ENCODE data around the gene NPNT. TPM values are rescaled to one million over a fixed set of nuclear protein-coding genes. Genes with fewer than 3 reads are reported as not detected.

NPNT gene
- total and polyA plus RNA-seq, 7 experiments from 2014 or later = not detected

DNA sequence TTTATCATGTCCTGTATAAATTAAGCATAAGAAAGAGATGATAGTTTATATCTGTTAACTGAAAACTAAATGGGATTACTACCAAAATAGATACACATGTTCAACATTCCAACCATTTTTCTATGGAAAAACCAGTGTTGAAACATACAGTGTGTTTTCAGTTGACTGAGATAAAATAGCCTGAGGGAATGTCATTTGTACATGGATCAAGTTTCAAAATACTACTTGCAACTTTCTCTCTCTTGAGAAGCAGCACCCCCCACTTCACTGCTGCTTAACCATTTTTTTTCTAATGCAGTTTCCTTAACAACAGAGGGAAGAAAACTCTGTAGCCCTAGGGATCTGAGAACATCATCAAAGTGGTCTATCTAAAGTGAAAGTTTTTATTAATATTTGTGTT is 70.8 kb downstream of the NPNT start:
- no peak for ATAC-seq
- intact Hi-C loops (cut with micrococcal nuclease) = no loop called here

DNA sequence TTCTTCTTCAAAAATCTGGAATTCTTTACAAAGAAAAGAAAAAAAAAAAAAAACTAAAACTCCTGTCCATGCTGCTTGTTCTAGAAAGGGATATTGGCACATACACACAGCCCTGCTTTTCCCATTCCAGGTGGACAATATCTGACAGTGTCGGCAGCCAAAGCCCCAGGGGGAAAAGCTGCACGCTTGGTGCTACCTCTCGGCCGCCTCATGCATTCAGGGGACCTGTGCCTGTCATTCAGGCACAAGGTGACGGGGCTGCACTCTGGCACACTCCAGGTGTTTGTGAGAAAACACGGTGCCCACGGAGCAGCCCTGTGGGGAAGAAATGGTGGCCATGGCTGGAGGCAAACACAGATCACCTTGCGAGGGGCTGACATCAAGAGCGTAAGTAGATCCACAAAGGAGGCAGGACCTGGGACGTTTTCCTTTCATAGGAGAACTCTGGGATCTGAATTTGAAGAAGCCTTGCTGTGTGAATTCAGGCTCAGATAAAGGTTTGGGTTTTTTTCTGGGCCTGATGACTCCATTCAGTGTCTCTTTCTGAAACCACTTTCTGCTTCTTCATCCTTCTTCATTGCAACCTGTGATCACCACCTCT is 71.9 kb downstream of the NPNT start:
- no peak for DNase-seq
- Histone ChIP-seq H3K4me1 (ENCODE audit: control insufficient read depth in 2 of 2, insufficient read depth in 2 of 2, low read length in 2 of 2) (no peaks in the 10 kb centered on the region), H3K9me3 (ENCODE audit: control insufficient read depth in 2 of 3, low read length in 3 of 3) (no peaks in the 10 kb centered on the region), H3K27me3 (ENCODE audit: control insufficient read depth in 2 of 2, insufficient read depth in 2 of 2, low read length in 2 of 2) (no peaks in the 10 kb centered on the region), H3K36me3 (ENCODE audit: control insufficient read depth in 2 of 3, insufficient read depth in 3 of 3, low read length in 3 of 3) (no peaks in the 10 kb centered on the region), H3K27ac (ENCODE audit: low read depth, low read length) (no peak overlapping the region), H3K4me3 (ENCODE audit: low read length) (no peak overlapping the region)
- no peak overlapping the region for H3K4me3 Mint-ChIP-seq
- no peaks in the 10 kb centered on the region for H3K36me3 Mint-ChIP-seq
- intact Hi-C loops (cut with micrococcal nuclease) = no loop called here
- no peak overlapping the region for H3K27ac Mint-ChIP-seq
- ChIA-PET POLR2A (no interaction called here), CTCF (no interaction called here)
- H3K27me3 Mint-ChIP-seq = peaks cover 0 to 28% (median 5%) of the 10 kb centered on the region in 5 donors
- ATAC-seq = no peak
- H3K4me1 Mint-ChIP-seq = no peaks in the 10 kb centered on the region
- H3K9me3 Mint-ChIP-seq = peaks cover 0 to 5% (median 0%) of the 10 kb centered on the region in 11 donors

More for the DNA sequence above, 70.8 kb downstream of the NPNT start:
- Mint-ChIP-seq H3K4me1 (no peaks in the 10 kb centered on the region), H3K27ac (no peak overlapping the region), H3K27me3 (peaks cover 0 to 34% (median 7%) of the 10 kb centered on the region in 5 donors), H3K36me3 (no peaks in the 10 kb centered on the region), H3K9me3 (peaks cover 0 to 6% (median 0%) of the 10 kb centered on the region in 11 donors), H3K4me3 (no peak overlapping the region)
- no peaks in the 10 kb centered on the region for H3K36me3 ChIP-seq (ENCODE audit: control insufficient read depth in 2 of 3, insufficient read depth in 3 of 3, low read length in 3 of 3)
- DNase-seq = no peak
- ChIA-PET CTCF (no interaction called here), POLR2A (no interaction called here)
- no peaks in the 10 kb centered on the region for H3K9me3 ChIP-seq (ENCODE audit: control insufficient read depth in 2 of 3, low read length in 3 of 3)
- no peaks in the 10 kb centered on the region for H3K4me1 ChIP-seq (ENCODE audit: control insufficient read depth in 2 of 2, insufficient read depth in 2 of 2, low read length in 2 of 2)
- H3K27ac ChIP-seq (ENCODE audit: low read depth, low read length) = no peak overlapping the region
- no peak overlapping the region for H3K4me3 ChIP-seq (ENCODE audit: low read length)
- H3K27me3 ChIP-seq (ENCODE audit: control insufficient read depth in 2 of 2, insufficient read depth in 2 of 2, low read length in 2 of 2) = no peaks in the 10 kb centered on the region

DNA sequence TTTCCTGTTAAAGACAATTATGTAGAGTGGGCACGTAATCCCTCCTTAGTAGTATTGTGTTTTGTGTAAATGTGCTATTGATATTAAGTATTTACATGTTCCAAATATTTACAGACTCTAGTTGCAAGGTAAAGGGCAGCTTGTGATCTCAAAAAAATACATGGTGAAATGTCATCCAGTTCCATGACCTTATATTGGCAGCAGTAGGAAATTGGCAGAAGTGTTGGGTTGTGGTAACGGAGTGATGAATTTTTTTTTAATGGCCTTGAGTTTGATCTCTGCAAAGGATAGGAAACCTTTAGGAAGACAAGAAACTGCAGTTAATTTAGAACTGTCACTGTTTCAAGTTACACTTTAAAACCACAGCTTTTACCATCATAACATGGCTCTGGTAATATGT is 74.3 kb downstream of the NPNT start:
- DNase-seq (no peak), ATAC-seq (no peak)
- H3K4me3 Mint-ChIP-seq = no peak overlapping the region
- Histone ChIP-seq H3K4me3 (ENCODE audit: low read length) (no peak overlapping the region), H3K27ac (ENCODE audit: low read depth, low read length) (no peak overlapping the region), H3K4me1 (ENCODE audit: control insufficient read depth in 2 of 2, insufficient read depth in 2 of 2, low read length in 2 of 2) (no peaks in the 10 kb centered on the region), H3K27me3 (ENCODE audit: control insufficient read depth in 2 of 2, insufficient read depth in 2 of 2, low read length in 2 of 2) (no peaks in the 10 kb centered on the region), H3K36me3 (ENCODE audit: control insufficient read depth in 2 of 3, insufficient read depth in 3 of 3, low read length in 3 of 3) (no peaks in the 10 kb centered on the region), H3K9me3 (ENCODE audit: control insufficient read depth in 2 of 3, low read length in 3 of 3) (no peaks in the 10 kb centered on the region)
- ChIA-PET CTCF (no interaction called here), POLR2A (no interaction called here)
- H3K27me3 Mint-ChIP-seq = peaks cover 0 to 28% (median 4%) of the 10 kb centered on the region in 5 donors
- intact Hi-C loops (cut with micrococcal nuclease) = no loop called here
- no peaks in the 10 kb centered on the region for H3K36me3 Mint-ChIP-seq
- H3K27ac Mint-ChIP-seq = no peak overlapping the region
- no peaks in the 10 kb centered on the region for H3K4me1 Mint-ChIP-seq
- no peaks in the 10 kb centered on the region for H3K9me3 Mint-ChIP-seq

DNA sequence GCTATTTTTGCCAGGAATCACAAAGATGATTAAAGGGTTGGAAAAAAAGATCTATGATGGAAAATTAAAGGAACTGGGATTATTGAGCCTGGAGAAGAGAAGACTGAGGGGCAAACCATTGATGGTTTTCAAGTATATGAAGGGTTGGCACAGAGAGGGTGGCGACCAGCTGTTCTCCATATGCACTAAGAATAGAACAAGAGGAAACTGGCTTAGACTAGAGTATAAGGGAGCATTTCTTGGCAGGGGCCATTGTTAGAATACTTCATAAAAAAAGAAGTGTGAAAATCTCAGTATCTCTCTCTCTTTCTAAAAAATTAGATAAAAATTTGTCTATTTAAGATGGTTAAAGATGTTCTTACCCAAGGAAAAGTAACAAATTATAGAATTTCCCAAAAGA is 75.1 kb downstream of the NPNT start:
- Histone ChIP-seq H3K9me3 (ENCODE audit: control insufficient read depth in 2 of 3, low read length in 3 of 3) (no peaks in the 10 kb centered on the region), H3K27me3 (ENCODE audit: control insufficient read depth in 2 of 2, insufficient read depth in 2 of 2, low read length in 2 of 2) (no peaks in the 10 kb centered on the region), H3K27ac (ENCODE audit: low read depth, low read length) (no peak overlapping the region), H3K4me1 (ENCODE audit: control insufficient read depth in 2 of 2, insufficient read depth in 2 of 2, low read length in 2 of 2) (no peaks in the 10 kb centered on the region), H3K36me3 (ENCODE audit: control insufficient read depth in 2 of 3, insufficient read depth in 3 of 3, low read length in 3 of 3) (no peaks in the 10 kb centered on the region), H3K4me3 (ENCODE audit: low read length) (no peak overlapping the region)
- CTCF ChIA-PET = no interaction called here
- no peak overlapping the region for H3K4me3 Mint-ChIP-seq
- POLR2A ChIA-PET = no interaction called here
- ATAC-seq (no peak), DNase-seq (no peak)
- H3K4me1 Mint-ChIP-seq = no peaks in the 10 kb centered on the region
- H3K36me3 Mint-ChIP-seq = no peaks in the 10 kb centered on the region
- intact Hi-C loops (cut with micrococcal nuclease) = no loop called here
- H3K9me3 Mint-ChIP-seq = peaks cover 0 to 3% (median 0%) of the 10 kb centered on the region in 11 donors
- H3K27ac Mint-ChIP-seq = no peak overlapping the region
- peaks cover 0 to 28% (median 4%) of the 10 kb centered on the region in 5 donors for H3K27me3 Mint-ChIP-seq

DNA sequence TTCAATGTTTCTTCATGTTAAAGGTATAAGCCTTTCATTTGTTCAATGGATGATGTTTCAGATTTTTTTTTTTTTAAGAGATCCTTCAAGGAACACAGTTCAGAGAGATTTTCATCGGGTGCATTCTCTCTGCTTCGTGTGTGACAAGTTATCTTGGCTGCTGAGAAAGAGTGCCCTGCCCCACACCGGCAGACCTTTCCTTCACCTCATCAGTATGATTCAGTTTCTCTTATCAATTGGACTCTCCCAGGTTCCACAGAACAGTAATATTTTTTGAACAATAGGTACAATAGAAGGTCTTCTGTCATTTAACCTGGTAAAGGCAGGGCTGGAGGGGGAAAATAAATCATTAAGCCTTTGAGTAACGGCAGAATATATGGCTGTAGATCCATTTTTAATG is 75.8 kb downstream of the NPNT start:
- H3K9me3 Mint-ChIP-seq = peaks cover 0 to 3% (median 0%) of the 10 kb centered on the region in 11 donors
- no peaks in the 10 kb centered on the region for H3K36me3 Mint-ChIP-seq
- H3K4me1 Mint-ChIP-seq = no peaks in the 10 kb centered on the region
- H3K27me3 ChIP-seq (ENCODE audit: control insufficient read depth in 2 of 2, insufficient read depth in 2 of 2, low read length in 2 of 2) = no peaks in the 10 kb centered on the region
- intact Hi-C loops (cut with micrococcal nuclease) = no loop called here
- no peak overlapping the region for H3K27ac Mint-ChIP-seq
- no peaks in the 10 kb centered on the region for H3K4me1 ChIP-seq (ENCODE audit: control insufficient read depth in 2 of 2, insufficient read depth in 2 of 2, low read length in 2 of 2)
- H3K9me3 ChIP-seq (ENCODE audit: control insufficient read depth in 2 of 3, low read length in 3 of 3) = no peaks in the 10 kb centered on the region
- DNase-seq = no peak
- no peak overlapping the region for H3K4me3 Mint-ChIP-seq
- no peak for ATAC-seq
- ChIA-PET CTCF (no interaction called here), POLR2A (no interaction called here)
- peaks cover 0 to 28% (median 4%) of the 10 kb centered on the region in 5 donors for H3K27me3 Mint-ChIP-seq
- no peak overlapping the region for H3K27ac ChIP-seq (ENCODE audit: low read depth, low read length)
- H3K4me3 ChIP-seq (ENCODE audit: low read length) = no peak overlapping the region
- H3K36me3 ChIP-seq (ENCODE audit: control insufficient read depth in 2 of 3, insufficient read depth in 3 of 3, low read length in 3 of 3) = no peaks in the 10 kb centered on the region

DNA sequence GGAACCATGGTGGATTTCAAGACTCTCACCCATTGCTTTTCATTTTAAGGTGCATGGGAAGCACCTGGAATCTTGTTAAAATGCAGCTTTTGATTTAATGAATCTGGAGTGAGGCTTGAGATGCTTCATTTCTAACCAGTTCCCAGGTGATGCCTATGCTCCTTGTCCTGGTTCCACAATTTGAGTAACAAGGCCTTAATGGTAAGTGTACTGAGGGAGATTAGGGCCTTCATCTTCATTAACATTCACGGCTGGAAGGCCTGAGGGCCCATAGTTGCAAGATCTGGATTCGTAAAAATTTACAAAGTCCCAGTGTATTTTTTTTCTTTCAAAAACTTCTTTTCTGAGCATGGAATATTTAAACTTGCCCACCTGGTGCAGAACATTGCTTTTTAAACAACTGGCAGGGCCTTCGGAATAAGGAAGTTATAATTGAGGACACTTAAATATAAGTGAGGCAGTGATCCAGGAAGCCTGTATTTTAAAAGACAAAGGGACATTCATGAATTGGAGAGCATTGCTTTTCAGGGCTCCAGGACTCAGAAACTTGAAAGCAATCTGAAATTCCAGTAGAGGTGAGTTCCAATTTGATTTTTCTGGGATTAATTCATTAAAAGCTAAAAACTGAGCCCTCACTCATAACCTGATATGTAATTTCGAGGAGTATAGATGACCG is 77.8 kb downstream of the NPNT start:
- Histone ChIP-seq H3K4me3 (ENCODE audit: low read length) (no peak overlapping the region), H3K9me3 (ENCODE audit: control insufficient read depth in 2 of 3, low read length in 3 of 3) (no peaks in the 10 kb centered on the region), H3K27me3 (ENCODE audit: control insufficient read depth in 2 of 2, insufficient read depth in 2 of 2, low read length in 2 of 2) (no peaks in the 10 kb centered on the region), H3K36me3 (ENCODE audit: control insufficient read depth in 2 of 3, insufficient read depth in 3 of 3, low read length in 3 of 3) (no peaks in the 10 kb centered on the region), H3K27ac (ENCODE audit: low read depth, low read length) (no peak overlapping the region), H3K4me1 (ENCODE audit: control insufficient read depth in 2 of 2, insufficient read depth in 2 of 2, low read length in 2 of 2) (no peaks in the 10 kb centered on the region)
- ChIA-PET CTCF (no interaction called here), POLR2A (no interaction called here)
- intact Hi-C loops (cut with micrococcal nuclease) = no loop called here
- no peak for ATAC-seq
- no peaks in the 10 kb centered on the region for H3K36me3 Mint-ChIP-seq
- no peak overlapping the region for H3K27ac Mint-ChIP-seq
- peaks cover 0 to 4% (median 0%) of the 10 kb centered on the region in 11 donors for H3K9me3 Mint-ChIP-seq
- H3K4me3 Mint-ChIP-seq = no peak overlapping the region
- no peak for DNase-seq
- H3K27me3 Mint-ChIP-seq = peaks cover 0 to 28% (median 4%) of the 10 kb centered on the region in 5 donors
- H3K4me1 Mint-ChIP-seq = no peaks in the 10 kb centered on the region

DNA sequence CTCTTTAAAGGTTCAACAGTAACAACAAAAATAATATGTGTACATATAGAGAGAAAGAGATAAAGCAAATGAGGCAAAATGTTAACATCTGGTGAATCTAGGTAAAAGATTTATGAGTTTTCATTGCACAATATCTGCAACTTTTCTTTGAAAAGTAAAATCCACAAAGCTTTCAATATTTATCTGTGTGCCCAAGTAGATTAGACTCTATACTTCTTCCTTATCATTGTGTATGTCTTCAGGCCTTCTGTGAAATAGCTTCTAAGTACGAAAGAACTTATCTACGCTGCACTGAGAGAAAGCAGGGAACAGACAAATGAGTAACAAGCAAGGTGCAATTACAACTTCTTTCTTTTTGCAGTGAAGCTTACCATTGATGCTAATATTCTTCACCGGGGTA is 81.6 kb downstream of the NPNT start:
- Mint-ChIP-seq H3K4me3 (no peak overlapping the region), H3K27ac (no peak overlapping the region), H3K9me3 (peaks cover 0 to 8% (median under 1%) of the 10 kb centered on the region in 11 donors), H3K4me1 (no peaks in the 10 kb centered on the region), H3K36me3 (peaks cover 0 to 2% (median 0%) of the 10 kb centered on the region in 5 donors), H3K27me3 (peaks cover 0 to 7% (median 0%) of the 10 kb centered on the region in 5 donors)
- H3K4me3 ChIP-seq (ENCODE audit: low read length) = no peak overlapping the region
- CTCF ChIA-PET = no interaction called here
- intact Hi-C loops (cut with micrococcal nuclease) = no loop called here
- DNase-seq = no peak
- H3K27ac ChIP-seq (ENCODE audit: low read depth, low read length) = no peak overlapping the region
- no peaks in the 10 kb centered on the region for H3K4me1 ChIP-seq (ENCODE audit: control insufficient read depth in 2 of 2, insufficient read depth in 2 of 2, low read length in 2 of 2)
- no peaks in the 10 kb centered on the region for H3K27me3 ChIP-seq (ENCODE audit: control insufficient read depth in 2 of 2, insufficient read depth in 2 of 2, low read length in 2 of 2)
- POLR2A ChIA-PET = no interaction called here
- no peak for ATAC-seq
- H3K36me3 ChIP-seq (ENCODE audit: control insufficient read depth in 2 of 3, insufficient read depth in 3 of 3, low read length in 3 of 3) = no peaks in the 10 kb centered on the region
- no peaks in the 10 kb centered on the region for H3K9me3 ChIP-seq (ENCODE audit: control insufficient read depth in 2 of 3, low read length in 3 of 3)
